Neuronal stem cell (in vitro differentiated cells): ENCODE results near the gene TNFSF12.

Source experiments
- DNase-seq: peaks from one replicate; pipeline ENCODE4 v3.0.0-alpha.2; 2013; ENCODE audit warnings: low spot score
- H2AFZ ChIP-seq: one replicate; pipeline ENCODE4 v1.6.1; 2013; ENCODE audit warnings: mild to moderate bottlenecking, low read length, inconsistent platforms
- H2AK5ac ChIP-seq: 2 replicates; pipeline ENCODE4 v1.6.1; 2013; ENCODE audit warnings: low read depth, mild to moderate bottlenecking, inconsistent platforms, low read length, moderate library complexity, mixed read lengths
- H2BK120ac ChIP-seq: 2 replicates; pipeline ENCODE4 v1.6.1; 2013; ENCODE audit warnings: low read depth, mild to moderate bottlenecking, inconsistent platforms, low read length, moderate library complexity, mixed read lengths
- H2BK12ac ChIP-seq: one replicate; pipeline ENCODE4 v1.6.1; 2013; ENCODE audit warnings: low read length, inconsistent platforms
- H2BK15ac ChIP-seq: 2 replicates; pipeline ENCODE4 v1.6.1; 2013; ENCODE audit warnings: mild to moderate bottlenecking, low read length, inconsistent platforms, mixed read lengths
- H2BK5ac ChIP-seq: one replicate; pipeline ENCODE4 v1.6.1; 2013; ENCODE audit warnings: inconsistent platforms, mild to moderate bottlenecking, low read length, moderate library complexity
- H3K14ac ChIP-seq: one replicate; pipeline ENCODE4 v1.6.1; 2013; ENCODE audit warnings: low read length, inconsistent platforms
- H3K18ac ChIP-seq: 2 replicates; pipeline ENCODE4 v1.6.1; 2013; ENCODE audit warnings: low read length, inconsistent platforms
- H3K23ac ChIP-seq: 2 replicates; pipeline ENCODE4 v1.6.1; 2013; ENCODE audit warnings: low read depth, mild to moderate bottlenecking, mixed read lengths, low read length, inconsistent platforms; ENCODE audit not compliant: poor library complexity
- H3K27ac ChIP-seq: replicated peaks from 3 replicates; pipeline ENCODE4 v1.5.1; 2013; ENCODE audit warnings: low read length, inconsistent platforms
- H3K27me3 ChIP-seq, 3 experiments: 2 replicates each; pipeline ENCODE4 v1.6.1; 2013; ENCODE audit warnings: low read length in 3 of 3, mild to moderate bottlenecking in 2 of 3, inconsistent platforms in 1 of 3, low read depth in 1 of 3, mixed read lengths in 1 of 3, moderate library complexity in 1 of 3; ENCODE audit not compliant: control insufficient read depth in 3 of 3, insufficient read depth in 3 of 3
- H3K36me3 ChIP-seq, 2 donors: replicated peaks in 1 of 2; 2 replicates each; pipeline ENCODE4 v1.6.1; 2013; ENCODE audit warnings: low read length in 2 of 2; ENCODE audit not compliant: control insufficient read depth in 2 of 2, insufficient read depth in 2 of 2
- H3K4ac ChIP-seq: 2 replicates; pipeline ENCODE4 v1.6.1; 2013; ENCODE audit warnings: inconsistent platforms, mild to moderate bottlenecking, low read length, moderate library complexity
- H3K4me1 ChIP-seq, 2 donors: 1 replicate in 1 of 2; 2 replicates in 1 of 2; pipeline ENCODE4 v1.6.1; 2013; ENCODE audit warnings: low read length in 2 of 2, low read depth in 1 of 2; ENCODE audit not compliant: control insufficient read depth in 2 of 2, insufficient read depth in 1 of 2
- H3K4me2 ChIP-seq: one replicate; pipeline ENCODE4 v1.6.1; 2013; ENCODE audit warnings: mild to moderate bottlenecking, low read length, inconsistent platforms; ENCODE audit not compliant: insufficient read depth, poor library complexity, severe bottlenecking
- H3K4me3 ChIP-seq, 2 donors: 2 replicates each; pipeline ENCODE4 v1.5.1; 2013; ENCODE audit warnings: low read length in 2 of 2, mild to moderate bottlenecking in 2 of 2, inconsistent platforms in 1 of 2, moderate library complexity in 1 of 2
- H3K79me1 ChIP-seq: one replicate; pipeline ENCODE4 v1.6.1; 2013; ENCODE audit warnings: low read depth, mild to moderate bottlenecking, inconsistent platforms, low read length, moderate library complexity
- H3K9ac ChIP-seq: one replicate; pipeline ENCODE4 v1.6.1; 2013; ENCODE audit warnings: mild to moderate bottlenecking, low read depth, low read length, inconsistent platforms; ENCODE audit not compliant: poor library complexity
- H3K9me3 ChIP-seq, 2 donors: replicated peaks in 1 of 2; 2 replicates each; pipeline versions ENCODE3 to v1.6.1; 2013; ENCODE audit warnings: low read length in 2 of 2, mild to moderate bottlenecking in 2 of 2, inconsistent platforms in 1 of 2, low read depth in 1 of 2, mixed read lengths in 1 of 2, moderate library complexity in 1 of 2; ENCODE audit not compliant: control insufficient read depth in 2 of 2, insufficient read depth in 1 of 2
- H4K8ac ChIP-seq: one replicate; pipeline ENCODE4 v1.6.1; 2013; ENCODE audit warnings: low read depth, mild to moderate bottlenecking, inconsistent platforms, low read length, moderate library complexity
- H4K91ac ChIP-seq: one replicate; pipeline ENCODE4 v1.6.1; 2013; ENCODE audit warnings: low read length, low read depth, mild to moderate bottlenecking, inconsistent platforms; ENCODE audit not compliant: poor library complexity
- WGBS, 2 donors: extraction: QIAGEN DNeasy Blood & Tissue Kit; methylation state at CpG; one replicate each; pipeline ENCODE4 v1.1.7; 2013; ENCODE audit warnings: missing lambda C conversion rate in 2 of 2, mixed read lengths in 1 of 2; ENCODE audit not compliant: insufficient read length in 2 of 2, insufficient replicate concordance in 1 of 2; ENCODE audit errors: extremely low coverage in 2 of 2; 5-methylcytosine and 5-hydroxymethylcytosine counted together

The TNFSF12 gene

DNA sequence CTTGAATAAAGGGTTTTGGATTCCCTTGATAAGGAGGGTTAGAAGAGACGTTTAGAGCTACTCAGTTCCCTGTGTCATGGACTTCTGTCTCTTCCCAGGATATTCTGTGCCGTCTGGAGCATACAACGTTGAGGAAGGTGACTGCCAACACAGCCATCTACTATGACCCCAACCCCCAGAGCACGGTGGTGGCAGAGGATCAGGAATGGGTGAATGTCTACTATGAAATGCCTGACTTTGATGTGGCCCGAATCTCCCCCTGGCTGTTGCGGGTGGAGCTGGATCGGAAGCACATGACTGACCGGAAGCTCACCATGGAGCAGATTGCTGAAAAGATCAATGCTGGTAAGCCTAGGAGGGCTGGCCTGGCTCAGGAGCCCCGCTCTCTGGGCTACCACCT is 40.0 kb upstream of the TNFSF12 start:
- Histone ChIP-seq H3K4me3 (no peak overlapping the region), H3K4me1 (no peaks in the 10 kb centered on the region), H3K27me3 (no peaks in the 10 kb centered on the region), H3K23ac (no peak overlapping the region), H2AK5ac (no peak overlapping the region), H3K79me1 (no peaks in the 10 kb centered on the region), H3K9me3 (no peaks in the 10 kb centered on the region), H4K8ac (no peak overlapping the region), H3K9ac (no peak overlapping the region), H3K27ac (no peak overlapping the region), H2BK120ac (no peak overlapping the region), H4K91ac (no peak overlapping the region), H2BK12ac (no peak overlapping the region), H3K18ac (no peak overlapping the region), H3K36me3 (peaks cover 63 to 98% of the 10 kb centered on the region in 2 donors), H3K14ac (no peak overlapping the region), H2BK5ac (no peak overlapping the region), H2AFZ (no peak overlapping the region), H2BK15ac (no peak overlapping the region), H3K4me2 (no peak overlapping the region), H3K4ac (no peak overlapping the region)
- WGBS, 2 donors = no CpG with 5 or more reads among the region's 9 CpGs
- no peak for DNase-seq

DNA sequence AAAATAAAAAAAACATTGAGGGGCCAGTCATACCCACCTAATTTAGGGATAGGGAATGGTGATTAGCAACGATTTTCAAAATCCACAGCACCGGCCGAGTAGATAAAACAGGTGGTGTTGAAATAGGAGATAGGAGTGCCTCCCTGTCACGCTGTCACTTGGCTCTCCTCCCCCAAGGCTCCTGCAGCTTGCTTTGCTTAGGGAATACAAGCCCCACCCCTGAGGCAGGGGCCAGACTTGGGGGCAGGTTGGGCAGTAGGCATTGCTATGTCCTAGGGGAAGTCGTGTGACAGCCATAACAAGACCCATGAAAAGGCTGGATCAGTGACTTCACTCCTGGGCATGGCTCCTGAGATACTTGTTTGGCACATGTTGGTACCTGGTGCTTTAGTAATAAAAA is 38.9 kb upstream of the TNFSF12 start:
- Histone ChIP-seq H3K27ac (no peak overlapping the region), H3K9me3 (no peaks in the 10 kb centered on the region), H4K91ac (no peak overlapping the region), H2BK120ac (no peak overlapping the region), H3K4me1 (no peaks in the 10 kb centered on the region), H2AK5ac (no peak overlapping the region), H3K4me2 (no peak overlapping the region), H2BK15ac (no peak overlapping the region), H3K9ac (no peak overlapping the region), H3K4me3 (no peak overlapping the region), H3K18ac (no peak overlapping the region), H3K4ac (no peak overlapping the region), H3K14ac (no peak overlapping the region), H4K8ac (no peak overlapping the region), H3K36me3 (peaks cover 61 to 98% of the 10 kb centered on the region in 2 donors), H3K23ac (no peak overlapping the region), H2AFZ (no peak overlapping the region), H3K79me1 (no peaks in the 10 kb centered on the region), H2BK5ac (no peak overlapping the region), H3K27me3 (no peaks in the 10 kb centered on the region), H2BK12ac (no peak overlapping the region)
- WGBS, 2 donors = no CpG with 5 or more reads among the region's 5 CpGs
- DNase-seq = no peak

DNA sequence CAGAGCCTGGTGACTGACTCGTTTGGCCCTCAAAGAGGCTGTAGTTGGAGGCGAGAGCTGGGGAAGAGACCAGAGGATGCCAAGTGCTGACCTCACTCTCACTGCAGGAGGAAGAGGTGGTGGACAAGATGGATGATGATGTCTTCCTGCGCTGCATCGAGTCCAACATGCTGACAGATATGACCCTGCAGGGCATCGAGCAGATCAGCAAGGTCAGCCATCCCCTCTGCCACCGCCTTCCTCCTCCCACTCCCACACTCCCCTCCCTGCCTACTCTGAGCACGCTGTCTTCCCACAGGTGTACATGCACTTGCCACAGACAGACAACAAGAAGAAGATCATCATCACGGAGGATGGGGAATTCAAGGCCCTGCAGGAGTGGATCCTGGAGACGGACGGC is 37.8 kb upstream of the TNFSF12 start:
- Histone ChIP-seq H2BK15ac (no peak overlapping the region), H3K9me3 (no peaks in the 10 kb centered on the region), H3K27ac (no peak overlapping the region), H3K18ac (no peak overlapping the region), H3K4ac (no peak overlapping the region), H4K8ac (no peak overlapping the region), H3K4me3 (no peak overlapping the region), H3K14ac (no peak overlapping the region), H3K9ac (peak overlapping the region; percentile 7), H3K27me3 (no peaks in the 10 kb centered on the region), H3K23ac (no peak overlapping the region), H3K4me2 (no peak overlapping the region), H2BK12ac (no peak overlapping the region), H3K36me3 (peaks cover 61 to 98% of the 10 kb centered on the region in 2 donors), H2BK5ac (no peak overlapping the region), H2BK120ac (no peak overlapping the region), H3K79me1 (no peaks in the 10 kb centered on the region), H3K4me1 (no peaks in the 10 kb centered on the region), H2AK5ac (no peak overlapping the region), H4K91ac (no peak overlapping the region), H2AFZ (no peak overlapping the region)
- no peak for DNase-seq
- WGBS, 2 donors = no CpG with 5 or more reads among the region's 10 CpGs

DNA sequence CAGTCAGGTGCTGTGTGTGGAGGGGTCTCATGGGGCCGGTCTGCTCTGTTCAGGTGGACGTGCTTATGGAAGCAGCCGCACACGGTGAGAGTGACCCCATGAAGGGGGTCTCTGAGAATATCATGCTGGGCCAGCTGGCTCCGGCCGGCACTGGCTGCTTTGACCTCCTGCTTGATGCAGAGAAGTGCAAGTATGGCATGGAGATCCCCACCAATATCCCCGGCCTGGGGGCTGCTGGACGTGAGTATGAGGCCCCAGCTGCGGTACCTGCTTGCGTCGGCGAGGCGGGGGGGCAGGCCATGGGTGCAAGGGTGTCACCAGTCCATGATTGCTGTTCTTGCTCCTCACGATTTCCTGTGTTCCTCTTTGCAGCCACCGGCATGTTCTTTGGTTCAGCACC is 36.8 kb upstream of the TNFSF12 start:
- no peak overlapping the region for H3K27ac ChIP-seq
- no peaks in the 10 kb centered on the region for H3K9me3 ChIP-seq
- peak overlapping the region; percentile 44 for H3K4ac ChIP-seq
- no peak overlapping the region for H3K9ac ChIP-seq
- no peak for DNase-seq
- no peak overlapping the region for H2BK120ac ChIP-seq
- no peak overlapping the region for H3K23ac ChIP-seq
- no CpG with 5 or more reads among the region's 15 CpGs for WGBS, 2 donors
- H3K4me3 ChIP-seq = no peak overlapping the region
- H2AFZ ChIP-seq = no peak overlapping the region
- no peak overlapping the region for H2AK5ac ChIP-seq
- no peak overlapping the region for H3K14ac ChIP-seq
- no peak overlapping the region for H2BK15ac ChIP-seq
- H4K91ac ChIP-seq = no peak overlapping the region
- H4K8ac ChIP-seq = no peak overlapping the region
- peaks cover 54 to 91% of the 10 kb centered on the region in 2 donors for H3K36me3 ChIP-seq
- no peaks in the 10 kb centered on the region for H3K27me3 ChIP-seq
- H3K4me1 ChIP-seq = no peaks in the 10 kb centered on the region
- no peak overlapping the region for H2BK12ac ChIP-seq
- H3K79me1 ChIP-seq = no peaks in the 10 kb centered on the region
- no peak overlapping the region for H2BK5ac ChIP-seq
- no peak overlapping the region for H3K4me2 ChIP-seq
- no peak overlapping the region for H3K18ac ChIP-seq
